PFSK-1 (cell line): ENCODE measurements around the gene PRPH.

Source experiments
- FOXP2 ChIP-seq: optimal IDR thresholded peaks from 2 replicates; pipeline ENCODE3; 2011; ENCODE audit warnings: borderline replicate concordance, control low read depth, inconsistent platforms; ENCODE audit not compliant: insufficient read depth; ENCODE audit errors: extremely low read length, extremely low read depth
- POLR2AphosphoS5 ChIP-seq: IDR thresholded peaks from 2 replicates; pipeline ENCODE4 v1.6.1; 2012; ENCODE audit warnings: low read depth, mild to moderate bottlenecking, control low read depth, low read length, moderate library complexity
- SIN3A ChIP-seq: IDR thresholded peaks from 2 replicates; pipeline ENCODE4 v1.6.1; 2012; ENCODE audit warnings: mild to moderate bottlenecking, low read length, moderate library complexity, borderline replicate concordance; ENCODE audit not compliant: insufficient read depth

DNA sequence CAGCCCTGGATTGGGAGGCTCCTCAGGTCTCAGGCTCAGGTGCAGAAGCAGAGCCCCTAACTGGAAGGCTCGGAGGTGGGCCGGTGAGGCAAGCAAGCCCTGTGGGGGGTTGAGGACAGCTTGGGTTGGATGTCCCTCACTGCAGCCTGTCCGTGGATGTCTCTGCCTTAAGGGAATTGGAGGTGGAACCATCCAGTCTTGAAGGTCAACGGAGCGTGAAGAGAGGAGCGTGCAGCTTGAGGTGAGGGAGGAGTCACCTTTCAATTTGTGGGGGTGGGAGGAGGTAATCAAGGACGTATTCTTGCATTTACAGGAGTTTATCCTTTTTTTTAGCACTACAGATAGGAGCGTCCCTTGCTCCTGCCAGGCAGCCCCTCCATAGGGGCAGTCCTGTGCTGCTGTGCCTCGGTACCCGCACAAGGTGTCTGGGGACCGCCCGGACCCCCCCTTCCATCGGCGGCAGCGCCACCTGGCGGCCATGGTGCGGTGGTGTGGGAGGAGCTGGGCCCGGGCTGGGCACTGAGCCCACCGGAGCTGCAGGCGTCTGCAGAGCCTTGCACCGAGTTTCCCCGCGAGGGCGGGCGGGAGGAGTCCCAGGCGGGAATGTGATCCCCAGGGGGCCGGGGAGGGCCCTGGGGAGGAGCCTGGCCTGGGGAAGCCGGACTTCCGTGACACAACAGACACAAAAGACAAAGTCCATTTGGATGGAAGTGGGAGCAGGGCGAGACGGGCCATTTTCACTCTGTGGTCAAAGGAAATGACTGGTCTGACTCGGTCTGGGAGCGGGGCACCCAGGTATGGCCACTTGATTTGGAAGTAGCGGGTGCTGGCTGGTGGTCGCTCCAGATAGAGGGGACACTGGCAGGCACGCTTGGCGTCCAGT lies 52.6 kb downstream of the PRPH start:
- TF ChIP-seq POLR2AphosphoS5 (no peak), SIN3A (no peak), FOXP2 (no peak)
